Stimulated activated CD4-positive, alpha-beta T cell treated with anti-CD3 and anti-CD28 coated beads, Interleukin-1b, Interleukin-23, amount 100 ng/mL, for 1 hour (primary cell): Measurements from ENCODE around the gene FADS6.
"Not testable (repeated sequence)": the region's sequence is repeated elsewhere in the genome, so short reads cannot be mapped to it uniquely, and the experiment has no call there.

Experiments
- DNase-seq, 2 donors: peaks; one replicate each; pipeline ENCODE4 v3.0.0-alpha.2; 2020; ENCODE audit warnings: low read depth in 2 of 2

FADS6 gene

DNA sequence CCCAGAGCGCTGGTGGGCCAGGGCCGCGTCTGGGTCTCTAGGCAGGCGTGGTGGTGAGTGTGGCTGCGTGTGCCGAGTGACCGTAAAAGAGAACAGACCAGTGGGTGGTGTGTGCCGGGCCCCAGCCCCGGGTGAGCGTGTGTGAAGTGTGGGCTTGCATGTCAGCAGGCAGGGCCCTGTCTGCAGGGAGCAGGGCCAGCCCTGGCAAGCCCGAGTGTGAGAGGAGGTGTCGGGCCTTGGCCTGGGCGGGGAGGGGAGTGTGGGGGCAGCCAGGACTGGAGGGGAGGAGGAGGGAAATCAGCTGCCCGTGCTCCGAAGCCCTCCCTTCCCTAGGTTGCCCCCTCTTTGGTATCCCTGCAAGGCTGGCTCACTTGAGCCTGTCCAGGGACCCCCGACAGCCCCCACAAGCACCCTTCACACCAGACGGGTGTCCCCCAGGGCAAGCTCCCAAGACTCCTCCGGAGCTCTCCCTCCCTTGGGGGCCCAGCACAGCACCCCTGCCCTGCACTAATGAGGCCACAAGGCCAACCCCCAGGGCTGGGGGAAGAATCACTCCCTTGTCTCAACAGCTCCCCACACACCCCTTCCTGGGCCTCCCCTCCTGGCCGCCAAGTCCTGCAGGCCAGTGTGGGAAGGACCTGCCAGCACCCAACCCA, 27.7 kb upstream of the FADS6 start:
- DNase-seq = no peak

DNA sequence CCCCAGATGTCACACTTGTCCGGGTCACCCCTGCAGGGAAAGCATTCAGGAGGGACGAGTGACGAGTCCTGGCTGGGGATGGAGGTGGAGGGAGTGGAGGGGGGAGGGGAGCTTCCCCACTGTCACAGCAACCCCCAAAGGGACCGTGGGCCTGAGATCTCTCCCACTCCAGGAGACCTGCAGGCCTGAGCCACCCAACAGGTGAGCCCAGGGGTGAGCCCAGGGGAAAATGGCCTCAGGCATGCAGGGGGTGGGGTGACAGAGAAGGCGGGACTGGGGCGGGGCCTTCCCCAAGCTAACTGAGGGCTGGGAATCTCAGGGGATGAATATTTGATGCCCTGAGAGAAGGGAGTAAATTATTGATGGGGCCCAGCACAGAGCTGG, 27.2 kb upstream of the FADS6 start:
- no peak for DNase-seq

DNA sequence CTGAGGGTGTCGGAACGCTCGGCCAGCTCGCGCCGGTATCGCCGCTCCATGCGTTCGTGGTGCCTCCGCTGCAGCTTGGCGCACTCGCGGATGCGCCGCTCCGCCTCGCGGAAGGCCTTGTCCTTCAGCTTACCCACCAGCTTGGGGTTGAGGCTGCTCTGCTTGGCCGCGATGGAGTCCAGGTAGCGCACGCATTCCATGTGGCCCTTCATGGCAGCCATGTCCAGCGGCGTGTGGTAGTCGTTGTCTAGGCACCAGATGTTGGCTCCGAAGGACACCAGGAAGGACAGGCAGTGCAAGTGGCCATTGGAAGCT, 26.8 kb upstream of the FADS6 start:
- no peak for DNase-seq

DNA sequence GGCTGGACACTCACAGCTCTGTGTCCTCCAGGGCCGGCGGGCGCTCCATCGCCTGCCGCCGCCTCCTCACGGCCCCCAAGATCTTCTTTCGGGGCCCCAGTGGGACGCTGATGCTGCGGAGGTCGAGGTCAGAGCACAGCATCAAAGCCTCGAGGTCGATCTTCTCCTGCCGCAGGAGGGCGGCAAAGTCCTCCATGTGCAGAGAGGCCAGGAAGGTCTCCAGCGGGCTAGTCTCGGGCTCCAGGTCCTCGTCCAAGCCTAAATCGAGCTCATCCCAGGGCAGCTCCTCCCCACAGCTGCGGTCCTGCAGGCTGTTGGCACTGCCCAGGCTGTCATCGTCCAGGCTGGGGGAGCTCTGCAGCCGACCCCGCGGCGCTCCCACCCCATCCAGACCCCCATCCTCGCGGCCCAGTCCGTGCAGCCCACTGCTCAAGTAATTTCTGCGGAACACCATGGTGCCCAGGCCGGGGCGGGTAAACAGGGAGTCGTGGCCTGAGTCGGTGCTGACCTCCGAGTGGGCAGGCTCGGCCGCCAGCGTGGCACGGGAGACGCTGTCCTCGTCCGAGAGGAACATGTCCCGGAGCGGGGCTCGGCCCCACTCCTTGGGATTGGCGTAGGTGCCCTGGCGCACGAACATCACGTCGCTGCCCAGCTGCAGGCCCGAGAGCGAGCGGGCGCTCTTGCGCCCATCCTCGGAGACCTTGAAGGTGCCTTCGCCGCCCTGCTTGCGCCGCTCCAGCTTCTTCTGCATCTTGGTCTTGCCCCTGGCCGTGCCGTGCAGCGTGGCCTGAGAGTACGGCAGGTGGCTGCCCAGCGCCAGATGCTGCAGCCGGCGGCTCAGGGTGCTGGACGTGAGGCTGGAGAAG, 26.2 kb upstream of the FADS6 start:
- no peak for DNase-seq

GRCh38 chr17:74918906-74919305, 25.5 kb upstream of the FADS6 start:
- DNase-seq = no peak

DNA sequence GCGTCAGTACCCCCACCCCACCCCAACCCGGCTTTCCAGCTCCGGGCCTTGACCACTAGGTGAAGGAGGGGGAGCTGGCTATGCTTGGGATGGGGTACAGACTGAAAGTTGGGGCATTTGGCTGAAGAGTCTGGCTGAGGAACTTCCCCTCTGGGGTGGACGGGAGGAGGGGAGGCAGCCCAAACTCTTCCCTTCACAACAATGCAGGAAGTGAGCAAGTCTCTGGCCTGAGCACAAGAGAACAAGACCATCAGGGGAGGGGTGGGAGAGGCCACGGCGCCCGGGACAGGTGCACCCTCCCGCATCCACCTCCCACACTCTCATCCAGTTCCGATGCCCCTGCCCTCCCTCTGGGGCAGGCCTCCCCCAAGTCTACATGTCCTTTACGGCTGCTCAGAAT, 24.0 kb upstream of the FADS6 start:
- DNase-seq = no peak

DNA sequence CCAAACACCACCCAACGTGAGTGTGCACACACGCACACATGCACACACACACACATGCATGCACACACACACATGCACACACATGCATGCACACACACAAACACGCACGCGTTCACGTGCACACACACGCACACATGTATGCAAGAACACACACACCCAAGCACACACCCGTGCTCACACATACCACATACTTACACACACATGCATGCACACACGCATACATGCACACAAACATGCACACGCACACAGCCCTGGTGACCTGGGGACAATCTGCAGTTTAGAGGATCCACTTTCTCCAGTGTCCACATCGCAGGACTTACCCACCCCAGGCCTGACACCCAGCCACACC, 23.4 kb upstream of the FADS6 start:
- no peak for DNase-seq

DNA sequence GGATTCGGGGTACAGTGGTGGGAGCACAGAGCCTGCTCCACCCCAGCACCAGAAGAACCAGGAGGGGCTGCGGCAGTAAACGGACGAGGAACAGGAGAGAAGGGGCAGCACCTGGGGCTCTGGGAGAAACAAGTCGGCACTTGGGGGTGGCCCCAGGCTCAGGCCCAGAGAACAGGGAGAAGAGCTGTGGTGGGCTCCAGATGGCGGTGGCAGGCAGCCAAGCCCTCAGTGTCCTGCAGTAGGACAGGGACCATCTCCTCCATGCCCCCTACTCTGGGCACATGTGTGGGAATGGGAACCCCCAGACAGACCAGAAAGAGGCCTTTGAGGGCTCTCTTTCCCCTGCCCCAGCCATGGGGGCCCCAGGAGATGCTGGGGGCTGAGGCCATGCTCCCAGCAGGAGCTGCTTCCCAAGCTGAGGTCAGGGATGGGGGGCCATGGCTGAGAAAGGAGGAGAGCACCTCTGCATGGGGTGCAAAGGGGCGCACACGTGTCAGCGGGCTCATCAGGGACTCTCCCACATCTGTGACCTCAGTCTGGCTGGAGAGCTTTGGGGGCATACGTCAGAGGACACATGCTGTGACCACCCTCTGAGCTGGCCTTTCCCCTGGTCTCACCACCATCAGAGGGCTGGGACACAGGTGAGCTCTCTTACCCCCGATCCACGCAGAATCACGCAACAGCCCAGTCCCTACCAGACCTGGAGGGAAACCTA, 22.9 kb upstream of the FADS6 start:
- no peak for DNase-seq

DNA sequence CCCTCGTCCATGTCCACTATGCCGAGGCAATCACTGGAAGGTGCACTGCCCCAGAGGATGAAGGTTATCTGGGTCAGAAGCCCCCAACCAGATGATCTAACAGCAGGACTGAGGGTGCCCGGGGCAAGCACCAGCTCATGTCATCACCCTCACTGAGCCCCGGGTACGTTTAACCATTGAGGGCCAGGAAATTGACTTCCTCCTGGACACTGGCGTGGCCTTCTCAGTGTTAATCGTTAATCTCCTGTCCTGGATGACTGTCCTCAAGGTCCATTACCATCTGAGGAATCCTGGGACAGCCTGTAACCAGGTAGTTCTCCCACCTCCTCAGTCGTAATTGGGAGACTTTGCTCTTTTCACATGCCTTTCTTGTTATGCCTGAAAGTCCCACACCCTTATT, 18.0 kb upstream of the FADS6 start:
- not testable (repeated sequence) for DNase-seq

DNA sequence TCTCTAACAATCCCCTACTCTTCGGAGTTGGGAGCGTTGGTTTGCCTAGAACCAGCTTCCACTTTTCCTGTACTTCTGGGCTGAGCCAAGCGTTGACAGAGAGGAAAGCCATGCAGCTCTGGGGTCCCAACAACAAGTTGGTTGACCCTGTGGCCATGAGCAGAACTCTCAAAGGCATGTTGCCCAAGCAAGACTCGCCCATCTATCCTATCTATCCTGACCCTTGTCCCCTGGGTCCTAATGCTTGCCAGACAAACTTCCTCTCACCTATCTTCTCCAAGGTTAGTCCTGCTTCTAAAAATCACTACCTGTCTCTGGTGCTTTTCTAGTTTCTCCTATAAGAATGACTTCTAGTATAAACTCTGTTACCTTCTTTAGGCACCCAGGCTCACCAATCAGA, 15.7 kb upstream of the FADS6 start:
- DNase-seq = not testable (repeated sequence)

DNA sequence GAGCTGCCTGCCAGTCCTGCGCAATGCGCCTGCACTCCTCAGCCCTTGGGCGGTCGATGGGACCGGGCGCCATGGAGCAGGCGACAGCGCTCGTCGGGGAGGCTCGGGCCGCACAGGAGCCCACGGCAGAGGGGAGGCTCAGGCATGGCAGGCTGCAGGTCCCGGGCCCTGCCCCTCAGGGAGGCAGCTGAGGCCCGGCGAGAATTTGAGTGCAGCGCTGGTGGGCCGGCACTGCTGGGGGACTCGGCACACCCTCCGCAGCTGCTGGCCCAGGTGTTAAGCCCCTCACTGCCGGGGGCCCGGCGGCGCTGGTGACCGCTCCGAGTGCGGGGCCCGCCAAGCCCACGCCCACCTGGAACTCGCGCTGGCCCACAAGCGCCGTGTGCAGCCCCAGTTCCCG, 13.6 kb upstream of the FADS6 start:
- no peak for DNase-seq

GRCh38 chr17:74906214-74906793, 12.9 kb upstream of the FADS6 start:
- not testable (repeated sequence) for DNase-seq

GRCh38 chr17:74904687-74905409, 11.4 kb upstream of the FADS6 start:
- no peak for DNase-seq

GRCh38 chr17:74903671-74904070, 10.2 kb upstream of the FADS6 start:
- DNase-seq = no peak

- DNase-seq = no peak
These were observed 9.6 kb upstream of the FADS6 start for GRCh38 chr17:74903034-74903433.

DNA sequence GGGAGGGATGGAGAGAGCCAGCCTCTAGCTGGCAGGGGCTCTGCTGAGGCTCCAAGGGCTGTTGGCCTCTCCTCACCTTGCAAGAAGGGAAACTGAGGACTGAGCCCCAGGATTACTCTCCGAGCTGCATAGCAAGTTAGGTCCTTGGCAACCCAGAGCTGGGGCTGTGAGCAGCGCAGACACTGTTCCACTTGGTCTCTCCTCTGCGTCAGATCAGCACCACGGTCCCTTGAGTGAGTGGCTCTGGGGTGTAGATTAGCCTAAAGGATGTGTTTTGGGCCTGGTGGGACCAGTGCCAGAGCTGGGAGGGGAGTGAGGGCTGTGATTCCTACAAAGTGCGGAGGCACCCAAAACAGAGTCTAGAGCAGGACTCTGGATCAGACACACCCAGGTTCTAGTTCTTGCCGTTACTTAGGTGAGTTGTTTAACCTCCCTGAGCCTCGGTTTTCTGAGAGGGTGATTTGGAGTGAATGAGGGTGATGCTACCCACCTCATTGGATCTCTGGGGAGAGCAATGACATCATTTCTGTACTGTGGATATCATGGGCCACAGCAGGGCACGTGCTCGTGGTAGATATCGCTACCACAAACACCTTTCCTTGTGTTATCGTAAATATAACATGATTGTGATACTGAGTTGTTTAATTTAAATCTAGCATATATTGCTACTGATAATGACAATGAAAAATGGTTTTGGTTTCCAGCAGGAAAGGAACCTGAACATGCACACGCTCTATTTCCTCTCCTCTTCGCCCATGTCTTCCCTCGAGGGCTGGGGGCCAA, 8.1 kb upstream of the FADS6 start:
- DNase-seq = no peak

DNA sequence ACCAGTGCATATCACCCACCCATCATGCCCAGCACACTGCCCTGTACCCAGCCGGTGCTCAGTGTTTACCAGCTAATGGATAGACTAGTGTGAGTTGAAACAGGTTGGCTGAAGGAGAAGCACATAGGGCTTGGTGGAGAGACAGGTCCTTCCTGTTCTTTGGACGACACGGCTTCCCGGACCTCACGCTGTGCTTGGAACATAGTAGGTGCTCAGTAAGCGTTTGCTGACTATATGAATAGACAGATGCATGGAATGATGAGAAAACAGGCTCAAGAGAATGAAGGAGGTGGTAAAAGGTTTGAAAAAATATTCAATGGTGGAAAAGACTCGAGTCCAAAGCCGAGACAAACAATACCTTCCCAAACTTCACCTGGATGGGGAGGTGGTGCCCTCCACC, 6.8 kb upstream of the FADS6 start:
- DNase-seq = no peak

DNA sequence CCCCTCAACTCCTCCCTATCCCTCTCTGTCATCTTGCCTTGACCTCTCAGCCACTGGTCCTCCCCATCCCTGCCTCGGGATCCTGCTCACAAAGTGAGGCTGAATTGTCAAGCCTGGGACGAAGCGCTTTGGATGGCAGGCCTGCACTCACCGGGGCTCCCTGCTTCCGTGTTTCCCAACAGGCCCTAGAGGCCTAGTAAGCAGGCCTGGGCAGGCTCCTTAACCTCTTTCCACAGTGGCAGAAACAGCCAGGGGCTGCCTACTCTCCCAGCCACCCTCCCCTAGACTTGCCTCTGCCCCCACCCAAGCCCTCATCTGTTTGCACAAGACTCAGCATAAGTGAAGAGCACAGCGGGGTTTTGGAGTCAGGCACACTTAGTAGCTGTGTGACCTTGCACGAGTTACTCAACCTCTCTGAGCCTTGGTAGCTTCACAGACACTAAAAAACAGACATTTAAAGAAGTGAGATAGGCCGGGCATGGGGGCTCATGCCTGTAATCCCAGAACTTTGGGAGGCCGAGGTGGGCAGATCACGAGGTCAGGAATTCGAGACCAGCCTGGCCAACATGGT, 5.0 kb upstream of the FADS6 start:
- no peak for DNase-seq

DNA sequence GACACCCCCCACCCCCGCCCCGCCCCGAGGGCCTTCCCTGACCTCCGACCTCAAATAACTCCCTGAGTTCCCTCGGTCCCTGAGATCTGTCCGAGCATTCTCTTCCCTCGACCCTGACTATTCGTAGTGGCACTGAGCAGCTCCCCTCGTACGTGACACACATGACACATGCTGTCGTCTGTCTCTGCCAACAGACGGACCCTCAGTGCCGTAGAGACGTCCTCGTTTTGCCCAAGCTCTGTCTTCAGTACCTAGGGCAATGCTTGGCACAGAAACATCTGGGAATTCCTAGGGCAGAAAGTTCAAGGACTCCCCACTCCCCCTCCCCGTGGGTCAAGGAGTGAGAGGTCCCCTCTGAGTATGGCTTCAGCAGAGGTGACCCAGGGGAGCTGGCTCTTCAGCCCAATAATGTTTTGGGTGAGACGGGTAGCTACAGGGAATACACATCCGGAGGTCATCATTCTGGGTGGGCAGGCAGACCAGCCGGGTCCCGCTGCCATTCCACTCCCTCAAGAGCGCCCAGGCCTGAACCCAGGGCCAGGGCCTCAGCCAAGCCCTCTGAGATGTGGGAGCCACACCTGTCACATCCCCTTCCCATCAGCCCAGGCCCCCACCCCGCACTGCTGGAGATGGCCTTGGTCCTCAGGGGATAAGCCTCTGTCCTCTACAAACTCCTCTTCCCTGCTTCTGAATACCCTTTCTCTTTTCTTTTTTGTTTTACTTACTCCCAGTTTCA, 671 bp upstream of the FADS6 start:
- no peak for DNase-seq
